Breast epithelium (tissue), 3 donors: ENCODE measurements around the gene URM1.
"Not testable (repeated sequence)": the region's sequence is repeated elsewhere in the genome, so short reads cannot be mapped to it uniquely, and the experiment has no call there.

ENCODE experiments used
- CTCF ChIP-seq, 3 donors: fragments of 450-650 bp; IDR thresholded peaks; one replicate each; pipeline ENCODE4 v1.5.1; 2016 to 2017; ENCODE audit warnings: antibody characterized with exemption in 3 of 3, mild to moderate bottlenecking in 3 of 3, moderate library complexity in 3 of 3
- POLR2A ChIP-seq: fragments of 450-650 bp; IDR thresholded peaks from one replicate; pipeline ENCODE4 v1.6.1; 2016; ENCODE audit warnings: antibody characterized with exemption, mild to moderate bottlenecking, moderate library complexity
- POLR2AphosphoS5 ChIP-seq, 3 donors: sonication (generic); formaldehyde crosslinking; IDR thresholded peaks; one replicate each; pipeline ENCODE4 v1.6.1; 2017; ENCODE audit warnings: antibody characterized with exemption in 3 of 3

DNA sequence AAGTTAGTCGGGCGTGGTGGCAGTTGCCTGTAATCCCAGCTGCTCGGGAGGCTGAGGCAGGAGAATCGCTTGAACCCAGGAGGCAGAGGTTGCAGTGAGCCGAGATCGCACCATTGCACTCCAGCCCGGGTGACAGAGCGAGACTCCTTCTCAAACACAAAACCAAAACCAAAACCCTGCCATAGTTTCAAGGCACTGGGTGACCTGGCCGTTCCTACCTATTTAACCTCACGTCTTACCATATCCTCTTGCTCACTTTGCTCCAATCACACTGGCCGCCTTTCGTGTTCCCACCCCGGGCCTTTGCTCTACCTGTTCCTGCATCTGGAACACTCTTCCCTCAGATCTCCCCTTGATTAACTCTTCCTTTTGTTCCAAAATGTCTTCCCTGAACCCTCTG lies 42.6 kb downstream of the URM1 start:
- TF ChIP-seq CTCF (IDR thresholded peaks at IDR 0.05); POLR2A; POLR2AphosphoS5 (IDR thresholded peaks at IDR 0.05): not testable (repeated sequence)
